H1 (cell line): ENCODE results near the gene CMYA5. TPM values are rescaled to one million over a fixed set of nuclear protein-coding genes. Genes with fewer than 3 reads are reported as not detected.

Experiments used
- CTCF ChIA-PET: fragments of 300-600 bp; sonication (Branson Sonifier 250); formaldehyde crosslinking; loops from one replicate; lab custom pipeline; 2021; ENCODE audit not compliant: partially characterized antibody; lab: Charles Lee
- POLR2A ChIA-PET: fragments of 300-600 bp; sonication (Branson Sonifier 250); formaldehyde crosslinking; loops from one replicate; lab custom pipeline; 2021; ENCODE audit warnings: inconsistent platforms; ENCODE audit not compliant: partially characterized antibody; lab: Charles Lee
- DNase-seq, 2 experiments: peaks; one replicate each; pipeline versions ENCODE4 v3.0.0 to v3.0.0-alpha.2; 2010 to 2022; ENCODE audit warnings: low spot score in 2 of 2, low read depth in 1 of 2, mixed read lengths in 1 of 2
- FAIRE-seq: peaks from 2 replicates; lab custom pipeline; 2011; peaks lifted over from hg19 to GRCh38; lab: Jason Lieb, UNC
- H2AFZ ChIP-seq: 2 replicates; pipeline ENCODE4 v1.8.1; 2012; ENCODE audit warnings: low read length, inconsistent platforms
- H2AK5ac ChIP-seq: 2 replicates; pipeline ENCODE4 v1.6.1; 2013; ENCODE audit warnings: low read depth, low read length
- H2BK120ac ChIP-seq: replicated peaks from 2 replicates; pipeline ENCODE3; 2013; ENCODE audit warnings: low read depth, low read length, inconsistent platforms
- H2BK12ac ChIP-seq: 2 replicates; pipeline ENCODE4 v1.6.1; 2013; ENCODE audit warnings: low read depth, low read length
- H2BK15ac ChIP-seq: 2 replicates; pipeline ENCODE4 v1.6.1; 2013; ENCODE audit warnings: low read length
- H2BK20ac ChIP-seq: 2 replicates; pipeline ENCODE4 v1.6.1; 2013; ENCODE audit warnings: low read length
- H2BK5ac ChIP-seq: 2 replicates; pipeline ENCODE4 v1.6.1; 2013; ENCODE audit warnings: low read depth, low read length
- H3K14ac ChIP-seq: 2 replicates; pipeline ENCODE4 v1.6.1; 2013; ENCODE audit warnings: inconsistent platforms; ENCODE audit not compliant: insufficient read length
- H3K18ac ChIP-seq: 2 replicates; pipeline ENCODE4 v1.6.1; 2013; ENCODE audit warnings: low read length; ENCODE audit errors: extremely low read depth
- H3K23ac ChIP-seq: 2 replicates; pipeline ENCODE4 v1.6.1; 2013; ENCODE audit warnings: inconsistent platforms; ENCODE audit not compliant: insufficient read length
- H3K23me2 ChIP-seq: 2 replicates; pipeline ENCODE4 v1.6.1; 2013; ENCODE audit warnings: low read depth, low read length
- H3K27ac ChIP-seq: 2 replicates; pipeline ENCODE4 v1.6.1; 2011; ENCODE audit warnings: low read depth, low read length, inconsistent platforms
- H3K27me3 ChIP-seq, 4 experiments: replicated peaks in 1 of 4; 1 replicate in 1 of 4; 2 replicates in 3 of 4; pipeline versions ENCODE4 v1.6.1 to v1.8.1; 2011 to 2013; ENCODE audit warnings: low read length in 3 of 4, mild to moderate bottlenecking in 3 of 4, inconsistent platforms in 2 of 4, mixed read lengths in 2 of 4, moderate library complexity in 1 of 4; ENCODE audit not compliant: control insufficient read depth in 3 of 4, insufficient read depth in 3 of 4; ENCODE audit errors: extremely low read depth in 1 of 4
- H3K36me3 ChIP-seq, 4 experiments: 2 replicates each; pipeline versions ENCODE4 v1.6.1 to v1.8.1; 2011 to 2013; ENCODE audit warnings: mild to moderate bottlenecking in 4 of 4, low read length in 3 of 4, moderate library complexity in 2 of 4, control low read depth in 1 of 4, inconsistent platforms in 1 of 4; ENCODE audit not compliant: insufficient read depth in 4 of 4, control insufficient read depth in 2 of 4
- H3K4ac ChIP-seq: replicated peaks from 2 replicates; pipeline ENCODE3; 2013; ENCODE audit warnings: low read length, low read depth, mixed read lengths, inconsistent platforms; ENCODE audit not compliant: insufficient read length
- H3K4me1 ChIP-seq, 4 experiments: replicated peaks in 1 of 4; 1 replicate in 1 of 4; 2 replicates in 3 of 4; pipeline versions ENCODE4 v1.6.1 to v1.8.1; 2011 to 2013; ENCODE audit warnings: low read length in 3 of 4, inconsistent platforms in 2 of 4, mixed read lengths in 1 of 4; ENCODE audit not compliant: insufficient read depth in 4 of 4, control insufficient read depth in 3 of 4
- H3K4me2 ChIP-seq, 2 experiments: 2 replicates each; pipeline versions ENCODE4 v1.6.1 to v1.8.1; 2011 to 2013; ENCODE audit warnings: low read depth in 2 of 2, low read length in 2 of 2, control low read depth in 1 of 2, inconsistent platforms in 1 of 2, mild to moderate bottlenecking in 1 of 2; ENCODE audit not compliant: insufficient read depth in 1 of 2
- H3K4me3 ChIP-seq, 4 experiments: fragments of 200-600, 300-600 bp in 1 of 4; sonication (generic), shearing (Covaris generic), sonication (Bioruptor Twin) in 1 of 4; 2 replicates each; pipeline versions ENCODE4 v1.5.1 to v1.8.1; 2011 to 2016; ENCODE audit warnings: low read length in 4 of 4, low read depth in 3 of 4, control low read depth in 2 of 4, inconsistent platforms in 2 of 4, mild to moderate bottlenecking in 2 of 4, mixed read lengths in 1 of 4, moderate library complexity in 1 of 4; ENCODE audit not compliant: insufficient read depth in 2 of 4; ENCODE audit errors: extremely low read depth in 1 of 4
- H3K56ac ChIP-seq: replicated peaks from 2 replicates; pipeline ENCODE3; 2013; ENCODE audit warnings: low read depth, mild to moderate bottlenecking, mixed read lengths, low read length, inconsistent platforms; ENCODE audit not compliant: insufficient read length
- H3K79me1 ChIP-seq: 2 replicates; pipeline ENCODE4 v1.6.1; 2013; ENCODE audit warnings: low read depth, low read length, control low read depth
- H3K79me2 ChIP-seq, 2 experiments: 2 replicates each; pipeline versions ENCODE4 v1.6.1 to v1.8.1; 2012 to 2013; ENCODE audit warnings: low read length in 2 of 2, mild to moderate bottlenecking in 2 of 2, inconsistent platforms in 1 of 2; ENCODE audit not compliant: insufficient read depth in 2 of 2, control insufficient read depth in 1 of 2
- H3K9ac ChIP-seq, 4 experiments: replicated peaks in 1 of 4; 1 replicate in 1 of 4; 2 replicates in 3 of 4; pipeline versions ENCODE4 v1.6.1 to v1.8.1; 2011 to 2013; ENCODE audit warnings: low read depth in 3 of 4, low read length in 3 of 4, control low read depth in 2 of 4, mild to moderate bottlenecking in 2 of 4, moderate library complexity in 2 of 4, inconsistent platforms in 1 of 4; ENCODE audit errors: extremely low read depth in 1 of 4
- H3K9me3 ChIP-seq, 2 experiments: 2 replicates each; pipeline versions ENCODE4 v1.6.1 to v1.8.1; 2012 to 2013; ENCODE audit warnings: mild to moderate bottlenecking in 2 of 2, moderate library complexity in 2 of 2, control low read depth in 1 of 2, inconsistent platforms in 1 of 2, low read depth in 1 of 2, low read length in 1 of 2, mixed read lengths in 1 of 2; ENCODE audit not compliant: insufficient read depth in 2 of 2
- H4K20me1 ChIP-seq, 2 experiments: replicated peaks in 1 of 2; 2 replicates each; pipeline versions ENCODE3 to v1.8.1; 2011 to 2013; ENCODE audit warnings: inconsistent platforms in 2 of 2, low read length in 2 of 2, mild to moderate bottlenecking in 1 of 2; ENCODE audit not compliant: insufficient read depth in 2 of 2, control insufficient read depth in 1 of 2
- H4K5ac ChIP-seq: 2 replicates; pipeline ENCODE4 v1.6.1; 2013; ENCODE audit warnings: low read length, low read depth, mixed read lengths, inconsistent platforms; ENCODE audit not compliant: insufficient read length
- H4K8ac ChIP-seq: 2 replicates; pipeline ENCODE4 v1.8.0; 2013; ENCODE audit warnings: mild to moderate bottlenecking, moderate library complexity, low read length, inconsistent platforms; ENCODE audit not compliant: insufficient read depth; ENCODE audit errors: extremely low read depth
- H4K91ac ChIP-seq: replicated peaks from 2 replicates; pipeline ENCODE3; 2013; ENCODE audit warnings: low read length, mixed read lengths, inconsistent platforms; ENCODE audit not compliant: insufficient read length
- CEBPB ChIP-seq: IDR thresholded peaks from 2 replicates; pipeline ENCODE4 v1.6.1; 2012; ENCODE audit warnings: low read depth, low read length
- HDAC2 ChIP-seq, 2 experiments: fragments of 300-600 bp in 1 of 2; sonication (generic) in 1 of 2; IDR thresholded peaks; 2 replicates each; pipeline ENCODE4 v1.6.1; 2011 to 2012; ENCODE audit warnings: low read depth in 2 of 2, low read length in 2 of 2, mild to moderate bottlenecking in 2 of 2, moderate library complexity in 2 of 2, borderline replicate concordance in 1 of 2, inconsistent platforms in 1 of 2
- NRF1 ChIP-seq: IDR thresholded peaks from 2 replicates; pipeline ENCODE4 v1.6.1; 2011; ENCODE audit warnings: mild to moderate bottlenecking, low read depth, low read length, improper control_type of control experiment
- RXRA ChIP-seq: IDR thresholded peaks from 2 replicates; pipeline ENCODE4 v1.6.1; 2011; ENCODE audit warnings: low read depth, mild to moderate bottlenecking, low read length, moderate library complexity; ENCODE audit not compliant: insufficient read depth
- SRF ChIP-seq: IDR thresholded peaks from 2 replicates; pipeline ENCODE4 v1.6.1; 2011; ENCODE audit warnings: mild to moderate bottlenecking, low read depth, low read length, moderate library complexity
- WGBS, 2 experiments: shearing (Covaris generic) in 1 of 2; methylation state at CpG; one replicate each; pipeline versions ENCODE4 v1.1.6 to v1.1.7; 2013 to 2015; ENCODE audit warnings: low lambda C conversion rate in 2 of 2, mixed read lengths in 2 of 2, inconsistent platforms in 1 of 2, low coverage in 1 of 2, missing lambda C conversion rate in 1 of 2; ENCODE audit not compliant: insufficient replicate concordance in 2 of 2, insufficient coverage in 1 of 2, insufficient read length in 1 of 2; ENCODE audit errors: extremely low coverage in 1 of 2, missing lambda C conversion rate in 1 of 2; 5-methylcytosine and 5-hydroxymethylcytosine counted together
- polyA plus RNA-seq, 7 experiments: library from polyadenylated mRNA; depleted of rRNA in 3 of 7; stranded (reverse) in 5 of 7; unstranded in 2 of 7; fragments of >200 nt in 5 of 7; fragments of 200-250 nt in 2 of 7; gene quantifications; 1 replicate in 5 of 7; 2 replicates in 1 of 7; 4 replicates in 1 of 7; pipeline versions ENCODE4 v1.2.1 to v1.2.3, GENCODE V29; 2011 to 2013; ENCODE audit warnings: missing spikeins in 2 of 7, mixed read lengths in 2 of 7
- total RNA-seq: library from RNA; stranded (reverse); fragmentation: NEBNext Ultra II Directional; extraction: Animal tissue kit (Norgen Biotek cat#: 25700); gene quantifications from 2 replicates; pipeline ENCODE4 v1.2.1, GENCODE V29; 2021

CMYA5 gene
- total and polyA plus RNA-seq, 2 of the 8 experiments (the other 6 are each of a cell fraction or from before 2014, with no cell fraction given): 0.88 to 0.95 TPM

DNA sequence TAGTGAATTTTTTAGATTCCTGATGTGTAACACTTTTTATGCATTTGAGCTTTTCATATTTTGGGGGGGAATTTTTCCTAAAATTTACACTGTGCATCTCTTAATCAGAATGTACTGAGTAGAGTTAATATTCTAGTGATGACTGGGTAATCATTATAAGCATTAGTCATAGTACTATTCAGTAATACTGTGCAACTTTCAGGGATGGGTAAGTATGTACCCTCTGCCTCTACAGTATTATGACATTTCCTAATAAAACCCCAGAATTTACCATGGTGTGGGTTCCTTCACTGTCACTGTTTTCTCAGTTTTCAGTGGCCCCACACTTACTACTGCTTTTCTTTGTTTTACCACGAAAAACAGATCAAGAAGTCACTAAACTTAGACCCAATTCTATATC lies 2.8 kb upstream of the CMYA5 start:
- no peaks in the 10 kb centered on the region; a peak in 1 of 4 replicates for H3K9me3 ChIP-seq
- H3K4ac ChIP-seq: no peak overlapping the region
- no peaks in the 10 kb centered on the region for H3K79me1 ChIP-seq
- no peak overlapping the region for H3K56ac ChIP-seq
- H2BK5ac ChIP-seq: no peak overlapping the region
- H3K23ac ChIP-seq: no peak overlapping the region
- ChIA-PET POLR2A (no interaction called here), CTCF (no interaction called here)
- H4K8ac ChIP-seq: no peak overlapping the region
- DNase-seq: no peak
- no peak overlapping the region for H2BK120ac ChIP-seq
- no peaks in the 10 kb centered on the region for H3K79me2 ChIP-seq
- no peak overlapping the region for H3K9ac ChIP-seq
- no peak overlapping the region for H2BK20ac ChIP-seq
- H3K4me2 ChIP-seq: no peak overlapping the region
- H3K14ac ChIP-seq: no peak overlapping the region
- WGBS, 2 experiments: 79% methylated on average over 1 of the region's 1 CpG; no CpG with 5 or more reads in 1 of the 2 experiments
- H4K91ac ChIP-seq: no peak overlapping the region
- H3K27me3 ChIP-seq: no peaks in the 10 kb centered on the region; a peak in 1 of 7 replicates
- no peak for FAIRE-seq
- peaks cover 9% of the 10 kb centered on the region; the same call in 1 of the 2 replicates for H3K23me2 ChIP-seq
- H4K5ac ChIP-seq: no peak overlapping the region
- peaks cover 0 to 7% (median 1%) of the 10 kb centered on the region in 4 experiments; a peak in 3 of 7 replicates for H3K4me1 ChIP-seq
- no peak overlapping the region for H2AFZ ChIP-seq
- no peak overlapping the region for H3K18ac ChIP-seq
- H2AK5ac ChIP-seq: no peak overlapping the region
- peaks cover 0 to 12% (median 2%) of the 10 kb centered on the region in 4 experiments; a peak in 5 of 8 replicates for H3K36me3 ChIP-seq
- H3K27ac ChIP-seq: no peak overlapping the region
- no peaks in the 10 kb centered on the region for H4K20me1 ChIP-seq
- no peak overlapping the region for H3K4me3 ChIP-seq
- no peak overlapping the region for H2BK12ac ChIP-seq
- H2BK15ac ChIP-seq: no peak overlapping the region
- TF ChIP-seq HDAC2 (IDR thresholded peaks at IDR 0.05; ENCODE audit: borderline replicate concordance in 1 of 2, low read depth in 2 of 2, low read length in 2 of 2): no peak
- TF ChIP-seq NRF1: no peak
- no peak for TF ChIP-seq CEBPB
- no peak for TF ChIP-seq RXRA
- TF ChIP-seq SRF: no peak
